Measurements from ENCODE around the gene MRPS6.

GRCh38 chr21:34182436-34182835 lies 109.1 kb downstream of the MRPS6 start:
- no peak for TF ChIP-seq CTCF (conservative IDR thresholded peaks at IDR 0.05; ENCODE audit: low read depth, low read length)
- TF ChIP-seq EZH2phosphoT487 (IDR thresholded peaks at IDR 0.05; ENCODE audit: borderline replicate concordance, low read length) = no peak
- no peak for TF ChIP-seq EZH2 (IDR thresholded peaks at IDR 0.05; ENCODE audit: low read length, unreplicated experiment)

Data from PC-3 (cell line).